B cell (primary cell): ENCODE data around the gene NUP42.
"Not testable (repeated sequence)": the region's sequence is repeated elsewhere in the genome, so short reads cannot be mapped to it uniquely, and the experiment has no call there.

Experiments
- EZH2 ChIP-seq: IDR thresholded peaks from 2 replicates; pipeline ENCODE4 v1.6.1; 2012; ENCODE audit warnings: borderline replicate concordance, low read depth, mild to moderate bottlenecking, moderate library complexity, low read length; ENCODE audit not compliant: insufficient read depth, poor library complexity, severe bottlenecking
- TF ChIP-seq, protein P1 (sequence below): fragments of 200-600 bp; IDR thresholded peaks from one replicate; pipeline ENCODE4 v1.8.0; 2022; ENCODE audit warnings: antibody characterized with exemption, mild to moderate bottlenecking

- TF ChIP-seq, protein P1, sequence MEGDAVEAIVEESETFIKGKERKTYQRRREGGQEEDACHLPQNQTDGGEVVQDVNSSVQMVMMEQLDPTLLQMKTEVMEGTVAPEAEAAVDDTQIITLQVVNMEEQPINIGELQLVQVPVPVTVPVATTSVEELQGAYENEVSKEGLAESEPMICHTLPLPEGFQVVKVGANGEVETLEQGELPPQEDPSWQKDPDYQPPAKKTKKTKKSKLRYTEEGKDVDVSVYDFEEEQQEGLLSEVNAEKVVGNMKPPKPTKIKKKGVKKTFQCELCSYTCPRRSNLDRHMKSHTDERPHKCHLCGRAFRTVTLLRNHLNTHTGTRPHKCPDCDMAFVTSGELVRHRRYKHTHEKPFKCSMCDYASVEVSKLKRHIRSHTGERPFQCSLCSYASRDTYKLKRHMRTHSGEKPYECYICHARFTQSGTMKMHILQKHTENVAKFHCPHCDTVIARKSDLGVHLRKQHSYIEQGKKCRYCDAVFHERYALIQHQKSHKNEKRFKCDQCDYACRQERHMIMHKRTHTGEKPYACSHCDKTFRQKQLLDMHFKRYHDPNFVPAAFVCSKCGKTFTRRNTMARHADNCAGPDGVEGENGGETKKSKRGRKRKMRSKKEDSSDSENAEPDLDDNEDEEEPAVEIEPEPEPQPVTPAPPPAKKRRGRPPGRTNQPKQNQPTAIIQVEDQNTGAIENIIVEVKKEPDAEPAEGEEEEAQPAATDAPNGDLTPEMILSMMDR = not testable (repeated sequence)
- TF ChIP-seq EZH2 = not testable (repeated sequence)
These were observed 15.9 kb downstream of the NUP42 start for GRCh38 chr7:23197745-23198144.
